ENCODE results near the gene TMEM165. TPM values are rescaled to one million over a fixed set of nuclear protein-coding genes. Genes with fewer than 3 reads are reported as not detected.
A peak's percentile ranks its signal among the peaks of the same experiment; 100 is the strongest.

TMEM165 gene
- total and polyA plus RNA-seq, 9 of the 15 experiments (the other 6 are each of a cell fraction or from before 2014, with no cell fraction given), result 21.3 to 145 (median 96.8) TPM

DNA sequence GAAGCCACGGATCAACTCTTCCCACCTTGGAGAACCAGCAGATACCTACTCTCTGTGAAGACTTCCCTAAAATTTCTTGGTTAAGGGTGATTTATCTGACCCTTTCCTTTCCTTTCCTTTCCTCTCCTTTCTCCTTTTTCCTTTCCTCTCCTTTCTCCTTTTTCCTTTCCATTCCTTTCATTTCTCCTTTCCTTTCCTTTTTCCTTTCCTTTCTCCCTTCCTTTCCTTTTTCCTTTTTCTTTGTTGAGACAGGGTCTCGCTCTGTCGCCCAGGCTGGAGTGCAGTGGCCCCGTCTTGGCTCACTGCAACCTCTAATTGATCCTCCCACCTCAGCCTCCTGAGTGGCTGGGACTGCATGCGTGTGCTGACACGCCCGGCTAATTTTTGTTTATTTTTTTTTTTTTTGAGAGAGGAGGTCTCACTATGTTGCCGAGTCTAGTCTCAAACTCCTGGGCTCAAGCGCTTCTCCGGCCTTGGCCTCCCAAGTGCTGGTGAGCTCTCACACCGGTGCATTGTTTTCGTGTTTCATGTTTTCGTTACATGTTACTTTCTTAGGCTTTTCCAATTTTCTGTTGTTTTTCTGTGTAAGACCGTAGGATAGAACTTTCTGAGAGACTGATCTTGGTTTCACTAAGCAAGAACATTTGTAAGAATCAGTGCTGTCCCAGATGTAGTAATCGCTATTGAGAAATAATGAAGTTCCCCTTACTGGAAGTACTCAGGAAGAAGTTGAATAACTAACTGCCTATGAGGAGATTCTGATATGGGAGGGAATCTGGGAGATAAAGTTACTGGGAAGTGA lies 2.0 kb downstream of the TMEM165 start (continued):
- TF ChIP-seq ZBTB40 (IDR thresholded peaks at IDR 0.05) (peak; percentile 57; the same call in 1 of the 2 replicates), ZBTB40 (CRISPR knock-in tag; IDR thresholded peaks at IDR 0.05) (no peak), CBFA2T2 (conservative IDR thresholded peaks at IDR 0.05) (no peak), CEBPG (CRISPR knock-in tag; IDR thresholded peaks at IDR 0.05) (no peak), CEBPG (tag; conservative IDR thresholded peaks at IDR 0.05 in 1 of 2, IDR thresholded peaks at IDR 0.05 in 1 of 2) (peak; percentile 42 to 66), ZNF121 (CRISPR knock-in tag; conservative IDR thresholded peaks at IDR 0.05) (peak; percentile 78), SMAD4 (CRISPR knock-in tag; conservative IDR thresholded peaks at IDR 0.05) (no peak), ETV1 (tag; conservative IDR thresholded peaks at IDR 0.05; ENCODE audit: low read depth) (no peak)
- TF ChIP-seq, protein P1, sequence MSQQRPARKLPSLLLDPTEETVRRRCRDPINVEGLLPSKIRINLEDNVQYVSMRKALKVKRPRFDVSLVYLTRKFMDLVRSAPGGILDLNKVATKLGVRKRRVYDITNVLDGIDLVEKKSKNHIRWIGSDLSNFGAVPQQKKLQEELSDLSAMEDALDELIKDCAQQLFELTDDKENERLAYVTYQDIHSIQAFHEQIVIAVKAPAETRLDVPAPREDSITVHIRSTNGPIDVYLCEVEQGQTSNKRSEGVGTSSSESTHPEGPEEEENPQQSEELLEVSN (IDR thresholded peaks at IDR 0.05; ENCODE audit: borderline replicate concordance in 1 of 2, extremely low read depth in 1 of 2, insufficient read depth in 1 of 2, insufficient read length in 1 of 2, low read depth in 1 of 2, low read length in 1 of 2, poor library complexity in 1 of 2, severe bottlenecking in 1 of 2), result no peak
- TF ChIP-seq, protein P2, sequence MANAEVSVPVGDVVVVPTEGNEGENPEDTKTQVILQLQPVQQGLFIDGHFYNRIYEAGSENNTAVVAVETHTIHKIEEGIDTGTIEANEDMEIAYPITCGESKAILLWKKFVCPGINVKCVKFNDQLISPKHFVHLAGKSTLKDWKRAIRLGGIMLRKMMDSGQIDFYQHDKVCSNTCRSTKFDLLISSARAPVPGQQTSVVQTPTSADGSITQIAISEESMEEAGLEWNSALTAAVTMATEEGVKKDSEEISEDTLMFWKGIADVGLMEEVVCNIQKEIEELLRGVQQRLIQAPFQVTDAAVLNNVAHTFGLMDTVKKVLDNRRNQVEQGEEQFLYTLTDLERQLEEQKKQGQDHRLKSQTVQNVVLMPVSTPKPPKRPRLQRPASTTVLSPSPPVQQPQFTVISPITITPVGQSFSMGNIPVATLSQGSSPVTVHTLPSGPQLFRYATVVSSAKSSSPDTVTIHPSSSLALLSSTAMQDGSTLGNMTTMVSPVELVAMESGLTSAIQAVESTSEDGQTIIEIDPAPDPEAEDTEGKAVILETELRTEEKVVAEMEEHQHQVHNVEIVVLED (CRISPR knock-in tag; IDR thresholded peaks at IDR 0.05), result no peak
- TF ChIP-seq, protein P3, sequence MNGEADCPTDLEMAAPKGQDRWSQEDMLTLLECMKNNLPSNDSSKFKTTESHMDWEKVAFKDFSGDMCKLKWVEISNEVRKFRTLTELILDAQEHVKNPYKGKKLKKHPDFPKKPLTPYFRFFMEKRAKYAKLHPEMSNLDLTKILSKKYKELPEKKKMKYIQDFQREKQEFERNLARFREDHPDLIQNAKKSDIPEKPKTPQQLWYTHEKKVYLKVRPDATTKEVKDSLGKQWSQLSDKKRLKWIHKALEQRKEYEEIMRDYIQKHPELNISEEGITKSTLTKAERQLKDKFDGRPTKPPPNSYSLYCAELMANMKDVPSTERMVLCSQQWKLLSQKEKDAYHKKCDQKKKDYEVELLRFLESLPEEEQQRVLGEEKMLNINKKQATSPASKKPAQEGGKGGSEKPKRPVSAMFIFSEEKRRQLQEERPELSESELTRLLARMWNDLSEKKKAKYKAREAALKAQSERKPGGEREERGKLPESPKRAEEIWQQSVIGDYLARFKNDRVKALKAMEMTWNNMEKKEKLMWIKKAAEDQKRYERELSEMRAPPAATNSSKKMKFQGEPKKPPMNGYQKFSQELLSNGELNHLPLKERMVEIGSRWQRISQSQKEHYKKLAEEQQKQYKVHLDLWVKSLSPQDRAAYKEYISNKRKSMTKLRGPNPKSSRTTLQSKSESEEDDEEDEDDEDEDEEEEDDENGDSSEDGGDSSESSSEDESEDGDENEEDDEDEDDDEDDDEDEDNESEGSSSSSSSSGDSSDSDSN (IDR thresholded peaks at IDR 0.05; ENCODE audit: borderline replicate concordance in 1 of 2, low read depth in 2 of 2, low read length in 2 of 2), result 0 out of 4 replicates have a peak, but pooled peaks of 1 of the 2 experiments have one; percentile 41
